ENCODE measurements around the gene MAP1LC3A.

MAP1LC3A gene

DNA sequence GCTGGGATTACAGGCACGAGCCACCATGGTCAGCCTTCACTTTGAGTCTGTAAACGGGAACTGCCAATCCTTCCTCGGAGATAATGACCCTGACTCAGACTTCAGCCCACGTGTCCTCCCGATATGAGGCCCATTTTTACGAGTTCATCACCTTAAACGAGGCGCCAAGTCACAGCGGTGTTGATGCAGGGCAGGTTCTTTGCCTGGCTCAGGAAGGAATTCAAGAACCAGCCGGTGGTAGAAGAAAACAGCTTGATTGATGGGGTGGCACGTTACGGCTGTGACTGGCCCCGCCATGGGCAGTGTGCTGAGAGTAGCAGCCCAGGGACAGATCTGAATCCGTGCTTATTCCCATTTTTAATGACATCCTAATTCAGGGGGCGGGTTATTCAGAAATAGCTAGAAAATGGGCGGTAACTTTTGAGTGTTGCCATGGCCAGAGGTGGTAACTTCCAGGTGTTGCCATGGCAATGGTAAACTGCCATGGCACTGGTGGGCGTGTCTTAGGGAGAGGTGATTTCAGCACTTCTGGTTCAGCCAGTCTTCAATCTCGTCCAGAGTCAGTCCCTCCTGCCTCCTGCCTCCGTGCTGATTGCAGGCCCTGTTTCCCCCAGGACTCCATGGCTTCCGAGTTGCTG is 9.1 kb upstream of the MAP1LC3A start:
- peak; percentile 51 for DNase-seq (ENCODE audit: low spot score)

DNA sequence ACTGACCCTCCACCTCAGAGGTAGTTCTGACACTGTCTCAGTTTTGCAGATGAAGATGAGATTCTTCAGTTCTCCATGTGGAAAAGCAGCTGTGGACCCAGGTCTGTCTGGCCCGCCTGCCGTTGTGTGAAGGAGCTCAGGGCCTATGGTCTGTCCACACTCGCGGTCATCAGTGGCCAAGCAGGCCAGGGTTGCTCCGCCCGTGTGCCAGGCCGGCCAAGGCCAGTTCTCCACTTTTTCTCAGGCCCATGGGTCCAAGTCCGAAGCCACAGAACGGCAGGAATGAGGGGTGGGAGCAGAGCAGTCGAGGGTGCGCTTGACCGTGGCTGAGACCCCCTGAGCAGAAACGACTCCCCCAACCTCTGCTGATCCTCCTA is 8.6 kb upstream of the MAP1LC3A start:
- DNase-seq (ENCODE audit: low spot score), result no peak

DNA sequence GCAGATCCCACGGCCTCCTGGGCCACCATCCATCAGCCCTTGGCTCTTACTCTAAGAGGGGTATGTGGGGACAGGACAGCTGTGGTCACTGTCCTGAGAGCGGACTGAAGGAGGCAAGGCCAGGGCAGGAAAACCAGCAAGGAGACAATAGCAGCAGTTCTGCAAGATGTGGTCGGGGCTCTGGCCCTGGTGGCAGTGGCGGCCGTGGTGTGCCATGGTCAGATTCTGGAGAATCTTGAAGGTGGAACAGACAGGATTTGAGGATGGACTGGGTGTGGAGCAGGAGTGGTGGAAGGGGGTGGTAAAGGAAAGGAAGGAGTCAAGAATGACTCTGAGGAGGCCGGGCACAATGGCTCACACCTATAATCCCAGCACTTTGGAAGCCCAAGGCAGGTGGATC is 5.9 kb upstream of the MAP1LC3A start:
- no peak for DNase-seq (ENCODE audit: low spot score)

DNA sequence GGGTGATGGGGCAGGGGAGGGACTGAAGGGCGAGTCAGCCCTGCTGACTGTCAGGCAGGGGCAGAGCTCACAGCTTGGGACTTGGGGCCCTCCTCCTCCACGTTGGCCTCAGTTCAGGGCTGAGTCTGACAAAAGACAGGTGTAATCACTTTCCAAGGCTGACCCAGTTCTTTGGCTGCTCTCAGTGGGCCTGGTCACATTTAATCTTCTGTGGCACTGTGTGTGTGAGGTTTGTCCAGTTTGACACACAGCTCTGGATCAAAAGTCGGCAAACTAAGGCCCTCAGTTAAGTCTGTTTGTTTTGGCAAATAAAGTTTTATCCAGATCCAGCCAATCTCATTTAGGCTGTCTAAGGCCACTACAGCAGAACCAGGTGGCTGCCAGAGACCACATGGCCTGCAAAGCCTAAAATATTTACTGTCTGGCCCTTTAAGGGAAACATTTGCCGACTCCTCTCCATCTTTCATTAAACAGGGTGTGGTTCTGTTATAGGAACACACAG is 5.1 kb upstream of the MAP1LC3A start:
- DNase-seq (ENCODE audit: low spot score), result no peak

DNA sequence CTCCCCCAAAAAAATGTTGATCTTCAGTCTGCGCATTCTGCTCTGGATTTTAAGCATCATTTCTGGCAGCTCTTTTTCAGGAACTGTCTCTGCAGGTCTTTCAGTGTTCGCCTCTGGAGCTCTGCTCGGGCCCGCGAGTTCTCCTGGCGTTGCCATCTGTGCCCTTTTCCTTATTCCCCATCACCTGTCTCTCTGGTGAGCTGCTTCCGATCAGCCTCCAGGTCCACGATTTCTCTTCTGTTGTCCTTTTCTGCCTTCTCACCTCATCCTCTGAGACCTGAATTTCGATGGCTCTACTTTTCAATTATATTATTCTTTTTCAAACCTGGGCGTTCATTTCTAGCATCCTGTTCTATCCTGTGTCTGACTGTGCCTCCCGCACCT is 590 bp upstream of the MAP1LC3A start:
- DNase-seq (ENCODE audit: low spot score), result no peak

DNA sequence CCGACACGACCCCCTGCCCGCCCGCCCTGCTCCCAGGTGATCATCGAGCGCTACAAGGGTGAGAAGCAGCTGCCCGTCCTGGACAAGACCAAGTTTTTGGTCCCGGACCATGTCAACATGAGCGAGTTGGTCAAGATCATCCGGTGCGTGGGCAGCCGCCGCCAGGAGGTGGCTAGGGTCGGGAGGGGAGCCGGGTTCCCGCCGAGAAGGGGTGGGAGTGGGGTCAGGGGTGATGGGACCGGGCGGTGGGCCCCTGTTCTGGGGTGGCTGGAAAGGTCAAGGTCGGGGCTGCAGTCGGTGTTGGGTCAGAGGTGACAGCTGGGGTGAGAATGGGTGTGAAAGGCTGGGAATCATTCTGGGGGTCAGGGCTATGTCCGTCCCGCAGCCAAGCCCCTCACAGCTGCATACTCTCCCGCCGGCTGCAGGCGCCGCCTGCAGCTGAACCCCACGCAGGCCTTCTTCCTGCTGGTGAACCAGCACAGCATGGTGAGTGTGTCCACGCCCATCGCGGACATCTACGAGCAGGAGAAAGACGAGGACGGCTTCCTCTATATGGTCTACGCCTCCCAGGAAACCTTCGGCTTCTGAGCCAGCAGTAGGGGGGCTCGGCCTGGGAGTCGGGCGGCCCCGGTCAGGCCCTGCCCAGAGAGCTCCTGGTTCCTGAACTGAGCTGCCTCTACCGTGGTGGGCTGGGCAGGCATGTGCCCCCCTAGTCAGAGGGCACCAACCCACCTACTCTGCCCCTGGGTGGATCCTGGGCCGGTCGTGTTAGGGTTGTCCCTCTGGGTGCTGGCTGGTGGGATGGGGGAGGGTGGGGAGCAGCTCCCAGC is 1.0 kb downstream of the MAP1LC3A start:
- no peak for DNase-seq (ENCODE audit: low spot score)

DNA sequence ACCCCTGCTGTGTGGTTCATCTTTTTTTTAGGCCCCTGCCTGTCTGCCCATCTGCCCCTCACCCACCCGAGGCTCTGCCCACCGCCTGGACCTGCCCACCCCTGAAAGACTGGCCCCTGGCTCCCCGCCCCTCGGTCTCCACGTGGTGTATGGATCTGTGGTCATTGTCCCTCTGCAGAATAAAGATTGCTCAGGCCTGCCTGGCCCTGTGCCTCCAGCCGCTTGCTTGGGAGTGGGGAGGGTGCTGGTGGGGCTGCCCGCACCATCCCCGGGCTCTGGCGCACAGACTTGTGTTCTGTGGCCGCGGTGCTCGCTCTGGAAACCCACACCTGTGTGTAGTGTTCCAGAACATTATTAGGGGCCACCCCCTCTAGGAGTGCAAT is 1.6 kb downstream of the MAP1LC3A start:
- DNase-seq (ENCODE audit: low spot score), result no peak

DNA sequence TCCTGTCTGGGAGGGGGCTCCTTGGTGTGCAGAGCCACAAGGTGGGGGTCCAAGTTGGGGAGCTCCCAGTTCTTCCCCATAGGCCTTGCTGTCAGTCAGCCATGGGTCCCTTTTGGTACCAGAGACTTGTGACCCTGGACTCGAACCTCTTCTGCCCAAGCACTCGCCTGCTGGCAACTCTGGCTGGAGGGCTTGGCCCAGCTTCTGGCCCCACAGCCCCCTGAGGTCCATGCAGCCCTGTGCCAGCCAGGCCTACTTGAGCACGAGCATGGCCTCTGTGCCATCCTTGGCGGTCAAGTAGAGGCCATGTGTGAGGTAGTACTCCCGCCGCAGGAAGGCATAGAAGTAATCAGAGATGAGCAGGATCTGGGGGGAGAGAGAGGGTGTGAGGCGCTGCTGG is 2.1 kb downstream of the MAP1LC3A start:
- no peak for DNase-seq (ENCODE audit: low spot score)

DNA sequence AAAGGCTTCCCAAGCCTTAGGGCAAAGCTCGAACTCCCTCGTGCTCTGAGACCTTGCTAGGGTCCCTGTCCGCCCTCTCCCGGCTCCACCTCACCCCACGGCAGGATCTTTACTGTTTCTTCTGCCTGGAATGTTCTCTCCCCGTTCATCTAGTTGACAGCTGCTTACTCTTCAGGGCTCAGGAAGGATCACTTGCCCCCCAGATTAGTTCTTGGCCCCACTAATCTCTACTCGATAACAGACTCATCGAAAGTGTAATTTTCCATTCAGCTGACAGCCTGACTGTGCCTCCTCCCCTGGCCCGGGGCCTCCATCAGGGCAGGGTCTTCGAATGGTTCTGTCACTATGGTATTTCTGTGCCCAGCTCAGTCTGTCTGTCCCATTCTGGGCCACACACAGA is 3.1 kb downstream of the MAP1LC3A start:
- no peak for DNase-seq (ENCODE audit: low spot score)

DNA sequence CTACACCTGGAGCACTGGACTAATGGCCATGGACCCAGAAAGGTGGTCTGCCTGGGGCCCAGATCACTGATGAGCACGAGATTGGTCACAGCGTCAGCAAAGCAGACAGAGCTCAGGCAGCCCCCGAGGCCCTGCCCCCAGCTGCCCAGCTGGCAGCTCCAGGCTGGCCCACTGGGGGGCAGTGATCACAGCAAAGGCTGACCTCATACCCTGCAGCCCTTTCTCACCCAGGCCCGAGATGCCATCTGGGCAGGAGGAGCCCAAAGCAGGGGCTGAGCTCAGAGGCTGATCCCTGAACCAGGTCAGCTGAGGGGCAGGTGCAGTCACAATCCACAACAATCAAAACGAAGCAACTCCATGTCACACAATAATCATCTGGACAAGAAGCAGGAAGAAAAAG is 4.1 kb downstream of the MAP1LC3A start:
- peak; percentile 54 for DNase-seq (ENCODE audit: low spot score)

DNA sequence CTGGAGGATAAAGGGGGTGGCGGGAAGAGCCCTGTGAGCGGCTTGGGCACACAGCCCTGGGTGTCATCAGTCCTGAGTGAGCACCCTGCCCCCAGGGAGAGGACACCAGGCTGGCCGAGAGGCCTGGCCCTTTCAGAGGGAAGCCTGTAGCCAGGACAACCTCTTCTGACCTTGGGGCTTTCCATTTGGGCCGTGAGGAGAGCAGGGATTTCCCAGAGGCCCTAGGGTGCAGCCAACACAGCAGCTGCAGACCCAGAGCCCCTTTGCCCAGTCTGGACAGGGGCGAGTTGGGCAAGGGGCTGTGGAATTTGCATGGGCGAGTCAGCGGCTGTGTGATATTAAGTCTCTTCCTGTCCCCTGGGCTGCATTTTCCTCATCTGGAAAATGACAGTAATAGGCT is 6.3 kb downstream of the MAP1LC3A start:
- no peak for DNase-seq (ENCODE audit: low spot score)

DNA sequence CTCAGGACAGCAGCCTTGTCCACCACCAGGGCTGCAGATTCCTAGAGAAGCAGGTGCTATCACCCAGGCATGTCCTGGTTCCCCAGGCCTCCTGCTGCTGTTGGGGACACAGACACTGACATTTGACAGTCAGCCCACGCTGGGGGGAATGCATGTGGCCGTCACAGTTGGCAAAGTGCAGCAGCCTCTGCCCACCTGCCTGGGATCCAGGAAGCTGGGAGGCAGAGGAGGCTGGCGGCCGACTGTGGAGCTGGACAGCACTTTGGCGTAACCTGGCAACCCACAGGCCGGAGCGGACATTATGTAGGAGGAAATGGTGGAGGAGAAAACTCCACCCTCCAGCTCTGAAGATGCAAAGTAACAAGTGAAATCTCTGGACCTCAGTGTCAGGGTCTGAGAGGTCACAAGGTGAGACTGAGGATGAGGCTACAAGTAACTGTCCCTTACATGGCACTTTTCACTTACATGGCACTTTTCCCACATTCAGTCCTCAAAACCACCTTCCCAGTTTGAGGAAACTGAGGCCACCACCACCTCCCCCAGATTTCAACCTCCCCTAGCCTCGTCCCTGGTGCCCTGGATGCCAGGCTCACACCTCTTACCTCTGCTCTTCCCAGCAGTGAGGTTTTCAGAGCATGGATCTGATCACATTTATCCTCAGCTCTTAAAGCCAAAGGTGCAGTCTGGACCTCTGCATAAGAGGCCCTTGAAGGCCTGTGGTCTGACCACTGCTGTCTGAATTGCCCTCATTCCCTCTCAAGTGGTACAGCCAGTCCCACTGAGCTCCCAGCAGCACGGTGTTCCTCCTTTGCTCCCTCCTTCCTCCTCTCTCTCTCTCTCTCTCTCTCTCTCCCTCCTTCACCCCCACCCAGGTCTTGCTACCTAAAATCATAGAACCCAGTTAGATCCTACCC is 8.7 kb downstream of the MAP1LC3A start:
- DNase-seq (ENCODE audit: low spot score), result no peak

DNA sequence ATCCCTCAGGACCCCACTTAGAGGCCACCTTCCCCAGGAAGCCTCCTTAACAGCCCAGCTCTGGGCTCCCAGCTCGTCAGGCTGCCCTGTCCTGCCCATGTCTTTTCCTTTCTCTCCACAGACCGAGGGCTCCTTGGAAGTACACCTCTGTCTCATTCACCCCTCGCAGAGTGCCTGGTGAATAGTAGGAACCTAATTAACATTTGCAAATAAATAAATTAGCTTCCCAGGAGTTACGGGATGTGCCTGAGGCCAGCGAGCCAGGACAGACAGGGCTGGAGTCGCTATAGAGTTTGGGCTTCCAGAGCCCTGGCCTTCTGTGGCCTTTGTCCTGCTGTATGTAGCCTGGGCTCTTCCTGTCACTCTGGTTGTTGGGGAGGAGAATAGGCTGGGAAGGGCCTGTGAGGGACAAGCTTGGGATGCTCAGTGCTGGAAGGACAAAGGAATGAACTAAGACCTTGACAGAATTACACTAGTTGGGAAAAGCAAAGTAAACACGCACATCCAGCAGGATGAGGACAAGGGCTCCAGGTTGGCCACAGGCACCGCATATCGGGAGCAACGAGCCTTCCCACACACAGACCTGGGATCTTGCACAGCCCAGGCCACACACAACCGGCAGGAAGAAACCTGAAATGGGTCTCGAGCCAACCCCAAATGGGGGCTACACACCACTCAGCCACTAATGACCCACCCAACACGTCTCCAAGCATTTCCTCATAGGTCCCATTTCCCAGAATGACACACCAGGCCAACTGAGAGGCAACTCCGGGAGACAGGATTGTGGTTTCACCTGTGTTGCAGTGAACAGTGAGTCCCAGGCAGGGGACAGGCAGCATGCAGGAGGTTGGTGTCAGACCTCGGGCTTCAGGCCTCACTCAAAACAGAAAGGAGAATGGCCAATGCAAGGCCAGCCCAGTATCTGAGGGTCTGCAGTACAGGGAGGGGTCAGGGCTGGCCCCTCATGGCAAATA is 9.7 kb downstream of the MAP1LC3A start:
- no peak for DNase-seq (ENCODE audit: low spot score)

DNA sequence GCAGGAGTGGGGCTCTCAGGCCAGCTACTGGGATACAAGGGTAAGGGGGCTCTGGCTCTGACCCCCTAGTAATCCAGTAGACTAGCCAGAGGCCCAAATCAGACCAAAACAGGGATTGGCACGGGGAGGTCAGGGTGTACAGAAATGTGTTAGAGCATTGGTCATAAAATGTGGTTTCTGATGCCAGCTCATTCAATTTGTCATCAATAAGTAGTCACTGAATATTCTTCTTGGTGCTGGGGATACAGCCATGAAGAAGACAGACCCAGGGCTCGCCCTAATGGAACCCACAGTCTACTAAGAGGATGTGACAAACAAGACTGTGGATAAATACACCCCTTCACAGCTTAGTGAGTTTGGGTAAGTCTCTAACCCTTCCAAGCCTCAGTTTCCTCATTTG is 11.1 kb downstream of the MAP1LC3A start:
- DNase-seq (ENCODE audit: low spot score), result no peak

DNA sequence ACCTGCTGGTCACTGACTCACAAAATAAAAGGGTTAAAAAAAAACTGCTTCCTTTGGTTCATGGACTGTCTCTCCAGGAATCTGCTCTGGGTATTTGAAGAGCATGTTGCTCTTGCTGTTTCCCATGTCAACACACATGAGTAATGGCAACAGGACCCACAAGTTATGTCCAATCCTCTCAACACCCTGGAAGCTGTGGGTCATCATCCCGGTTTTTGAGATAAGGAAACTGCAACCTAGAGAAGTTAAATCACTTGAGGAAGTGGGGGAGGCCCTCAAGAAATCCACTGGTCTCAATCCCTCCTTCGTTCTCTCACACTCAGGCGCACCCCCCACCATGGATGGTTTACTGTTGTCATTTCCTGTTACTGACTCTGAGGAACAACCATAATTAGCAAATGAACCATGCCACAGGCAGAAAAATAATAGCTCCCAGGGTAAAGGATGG is 12.4 kb downstream of the MAP1LC3A start:
- DNase-seq (ENCODE audit: low spot score), result no peak

DNA sequence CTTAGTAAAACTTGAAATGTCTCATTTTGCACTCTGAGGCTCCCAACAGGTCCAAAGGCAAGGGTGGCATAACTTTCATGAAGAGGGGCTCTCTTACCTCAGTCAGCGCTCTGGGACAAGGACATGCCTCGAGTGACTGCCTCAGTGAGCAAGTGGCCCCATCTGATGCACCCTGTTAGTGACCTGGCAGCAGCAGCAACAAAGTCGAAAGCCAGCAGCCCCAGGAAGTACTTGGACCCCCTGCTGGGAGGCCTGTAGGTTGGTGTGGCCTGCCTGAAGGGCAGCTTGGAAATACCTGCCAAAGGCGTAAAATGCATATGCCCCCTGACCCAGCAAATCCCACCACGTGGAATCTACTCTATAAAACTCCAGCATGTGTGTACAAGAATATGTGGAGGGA is 13.2 kb downstream of the MAP1LC3A start:
- no peak for DNase-seq (ENCODE audit: low spot score)

DNA sequence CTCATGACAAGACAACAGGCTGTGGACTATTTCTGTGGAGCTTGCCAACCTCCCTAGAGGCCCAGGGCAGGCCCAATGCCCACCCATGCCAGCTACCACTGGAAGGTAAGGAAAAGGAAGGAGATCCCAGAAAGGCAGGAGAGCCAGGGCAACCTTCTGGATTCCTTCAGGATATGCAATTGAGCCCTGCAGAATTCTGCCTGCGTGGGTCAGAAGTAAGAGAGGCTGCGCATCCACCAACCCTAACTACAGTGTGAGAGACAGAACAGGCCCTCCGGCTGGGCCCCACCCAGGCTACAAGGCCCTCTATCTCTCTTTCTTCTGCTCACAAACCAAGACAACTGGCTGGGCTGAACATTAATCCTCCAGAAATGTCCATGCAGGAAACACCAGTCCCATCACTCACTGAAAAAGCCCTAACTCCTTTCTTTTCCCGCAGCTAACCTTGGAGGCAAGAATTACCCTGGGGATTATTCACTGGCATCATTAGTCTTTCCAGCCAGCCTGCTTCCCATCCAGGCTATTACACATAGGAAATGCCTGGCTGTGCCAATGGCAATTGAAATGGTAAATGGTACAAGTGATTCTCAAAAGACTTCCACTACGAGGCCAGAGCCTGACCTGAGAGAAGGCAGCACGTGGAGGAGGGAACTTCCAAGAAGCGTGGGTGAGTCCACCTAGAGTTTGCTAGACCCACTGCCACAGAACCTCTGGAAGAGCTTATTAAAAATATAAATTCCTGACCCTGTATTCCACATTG is 15.2 kb downstream of the MAP1LC3A start:
- no peak for DNase-seq (ENCODE audit: low spot score)

DNA sequence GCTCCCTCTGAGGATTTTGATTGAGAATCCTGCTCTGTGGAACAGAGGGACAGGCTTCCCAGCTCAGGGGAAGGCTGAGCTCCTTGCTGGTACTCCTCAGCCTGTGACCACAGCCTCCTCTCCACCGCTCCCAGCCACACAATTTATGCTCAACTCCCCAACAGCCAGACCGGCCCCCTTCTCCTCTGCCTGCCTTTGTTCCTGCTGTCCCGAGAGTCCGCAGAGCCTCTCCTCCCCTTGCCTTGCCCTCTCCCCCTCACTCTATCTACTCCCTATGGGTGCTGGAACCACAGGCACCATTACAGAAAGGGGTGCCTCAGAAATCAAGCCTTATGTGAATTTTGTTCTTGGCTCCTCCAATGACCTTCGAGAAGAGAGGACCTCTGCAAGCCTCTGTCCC is 15.9 kb downstream of the MAP1LC3A start:
- no peak for DNase-seq (ENCODE audit: low spot score)

DNA sequence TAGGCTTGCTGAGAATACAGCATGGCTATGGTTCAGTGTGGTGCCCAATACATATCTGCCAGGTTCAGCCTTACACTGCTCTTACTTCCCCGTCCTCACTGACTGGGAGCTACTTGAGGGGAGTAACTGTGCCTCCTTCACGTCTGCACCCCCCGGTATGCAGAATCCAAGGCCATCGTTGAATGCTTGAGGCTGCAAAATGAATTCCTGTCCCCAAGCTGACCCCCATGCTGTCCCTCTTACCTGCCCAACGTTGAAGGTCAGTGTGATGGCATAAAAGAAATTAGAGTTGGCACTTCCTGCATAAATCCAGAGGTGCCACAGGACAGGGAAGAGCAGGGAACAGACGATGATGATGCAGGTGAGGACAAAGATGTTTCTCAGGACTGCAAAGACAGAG is 16.3 kb downstream of the MAP1LC3A start:
- no peak for DNase-seq (ENCODE audit: low spot score)

DNA sequence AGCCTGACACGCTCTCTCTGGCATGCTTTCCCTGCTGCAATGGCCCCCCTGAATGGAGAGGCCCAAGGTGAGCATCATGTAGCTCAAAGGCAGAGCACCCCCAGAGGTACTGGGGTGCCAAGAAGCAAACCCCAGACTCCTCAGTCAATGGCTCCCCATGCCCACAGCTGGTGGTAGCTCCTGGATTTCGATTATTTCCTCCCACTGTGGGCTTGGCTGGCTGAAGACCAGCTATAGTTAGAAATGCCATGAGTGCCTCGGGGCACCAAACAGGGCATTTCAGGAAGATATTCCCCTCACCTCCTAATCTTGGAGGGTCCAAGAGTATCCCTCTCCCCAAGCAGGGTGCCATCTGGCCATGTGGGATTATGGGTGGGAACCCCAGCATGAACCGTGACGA is 16.8 kb downstream of the MAP1LC3A start:
- no peak for DNase-seq (ENCODE audit: low spot score)

DNA sequence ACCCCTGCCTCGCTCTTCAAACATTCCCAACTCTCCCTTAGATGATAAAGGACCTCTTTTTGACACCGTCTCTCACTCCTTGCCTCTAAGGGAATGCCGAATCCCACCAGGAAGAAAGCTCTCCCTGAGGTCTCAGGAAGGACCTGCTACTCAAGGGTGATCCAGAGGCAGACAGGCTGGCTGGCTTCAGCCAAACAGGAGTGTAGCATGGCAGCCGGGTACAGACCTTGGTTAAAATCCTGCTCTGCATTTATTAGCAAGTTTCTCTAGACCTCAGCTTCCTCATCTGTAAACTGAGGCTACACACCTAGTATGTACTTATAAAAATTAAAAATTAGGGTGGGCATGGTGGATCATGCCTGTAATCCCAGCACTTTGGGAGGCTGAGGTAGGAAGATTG is 17.2 kb downstream of the MAP1LC3A start:
- no peak for DNase-seq (ENCODE audit: low spot score)
